ENCODE measurements around the gene NOX5. TPM values are rescaled to one million over a fixed set of nuclear protein-coding genes. Genes with fewer than 3 reads are reported as not detected.

NOX5 gene
- total RNA-seq, 1 experiment from 2014 or later, result 0.91 TPM

DNA sequence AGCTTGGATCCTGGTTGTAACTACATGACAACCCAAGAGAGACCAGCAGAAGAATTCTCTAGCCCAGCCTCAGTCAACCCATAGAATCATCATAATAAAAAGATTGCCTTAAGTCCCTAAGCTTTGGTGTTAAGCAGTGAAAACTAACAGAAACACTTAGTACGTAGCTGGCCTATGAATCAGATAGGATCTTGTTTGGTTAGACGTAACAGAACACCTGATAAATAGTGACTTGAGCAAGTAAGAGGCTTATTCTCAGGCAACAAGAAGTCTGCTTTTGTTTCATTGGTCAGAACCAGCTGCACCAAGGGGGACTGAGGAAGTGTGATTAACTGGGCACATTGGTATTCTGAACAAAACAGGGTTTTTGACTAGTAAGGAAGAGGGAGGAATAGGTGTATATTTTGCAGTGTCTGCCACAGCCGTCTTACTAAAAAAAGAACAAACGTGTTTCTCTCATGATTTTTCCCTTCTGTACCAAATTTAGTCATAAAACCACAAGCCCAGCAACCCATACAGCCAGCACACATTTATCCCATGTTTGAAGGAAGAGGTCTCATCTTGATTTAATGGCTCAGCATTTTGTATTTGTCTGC, 92.6 kb downstream of the NOX5 start:
- no peaks in the 10 kb centered on the region for H3K36me3 ChIP-seq (ENCODE audit: control insufficient read depth in 1 of 2, insufficient read depth in 2 of 2, low read length in 2 of 2)
- ATAC-seq (no peak), DNase-seq (ENCODE audit: low read depth, low spot score) (no peak)
- H2AFZ ChIP-seq (ENCODE audit: low read depth, low read length, poor library complexity, severe bottlenecking), result no peak overlapping the region
- no peaks in the 10 kb centered on the region for H3K4me1 ChIP-seq (ENCODE audit: control insufficient read depth in 1 of 2, insufficient read depth in 2 of 2, low read length in 2 of 2)
- H3K4me3 ChIP-seq (replicated peaks in 1 of 2; ENCODE audit: low read depth in 1 of 2, low read length in 2 of 2), result no peak overlapping the region
- H3K4me2 ChIP-seq (ENCODE audit: low read length), result no peak overlapping the region
- no peak overlapping the region for H3K9ac ChIP-seq (ENCODE audit: low read length)
- CTCF ChIA-PET, result no interaction called here
- H3K9me2 ChIP-seq (ENCODE audit: insufficient read depth), result no peaks in the 10 kb centered on the region
- RAD21 ChIA-PET (ENCODE audit: low non-redundant PET in 1 of 2, low total read pairs in 2 of 2, uncharacterized antibody in 2 of 2, unreplicated experiment in 2 of 2), result no interaction called here
- POLR2A ChIA-PET, result no interaction called here
- no peaks in the 10 kb centered on the region for H4K20me1 ChIP-seq (ENCODE audit: insufficient read depth)
- intact Hi-C loops (cut with micrococcal nuclease), result no loop called here
- no TSS peak for BruUV-seq (replicated peaks)
- H3K27me3 ChIP-seq (ENCODE audit: insufficient read depth, low read length), result peaks cover 15% of the 10 kb centered on the region; the same call in 1 of the 2 replicates
- H3K27ac ChIP-seq (ENCODE audit: low read depth, low read length), result no peak overlapping the region
- TF ChIP-seq CBX3 (IDR thresholded peaks at IDR 0.05; ENCODE audit: low read depth), result no peak
- TF ChIP-seq, protein P1, sequence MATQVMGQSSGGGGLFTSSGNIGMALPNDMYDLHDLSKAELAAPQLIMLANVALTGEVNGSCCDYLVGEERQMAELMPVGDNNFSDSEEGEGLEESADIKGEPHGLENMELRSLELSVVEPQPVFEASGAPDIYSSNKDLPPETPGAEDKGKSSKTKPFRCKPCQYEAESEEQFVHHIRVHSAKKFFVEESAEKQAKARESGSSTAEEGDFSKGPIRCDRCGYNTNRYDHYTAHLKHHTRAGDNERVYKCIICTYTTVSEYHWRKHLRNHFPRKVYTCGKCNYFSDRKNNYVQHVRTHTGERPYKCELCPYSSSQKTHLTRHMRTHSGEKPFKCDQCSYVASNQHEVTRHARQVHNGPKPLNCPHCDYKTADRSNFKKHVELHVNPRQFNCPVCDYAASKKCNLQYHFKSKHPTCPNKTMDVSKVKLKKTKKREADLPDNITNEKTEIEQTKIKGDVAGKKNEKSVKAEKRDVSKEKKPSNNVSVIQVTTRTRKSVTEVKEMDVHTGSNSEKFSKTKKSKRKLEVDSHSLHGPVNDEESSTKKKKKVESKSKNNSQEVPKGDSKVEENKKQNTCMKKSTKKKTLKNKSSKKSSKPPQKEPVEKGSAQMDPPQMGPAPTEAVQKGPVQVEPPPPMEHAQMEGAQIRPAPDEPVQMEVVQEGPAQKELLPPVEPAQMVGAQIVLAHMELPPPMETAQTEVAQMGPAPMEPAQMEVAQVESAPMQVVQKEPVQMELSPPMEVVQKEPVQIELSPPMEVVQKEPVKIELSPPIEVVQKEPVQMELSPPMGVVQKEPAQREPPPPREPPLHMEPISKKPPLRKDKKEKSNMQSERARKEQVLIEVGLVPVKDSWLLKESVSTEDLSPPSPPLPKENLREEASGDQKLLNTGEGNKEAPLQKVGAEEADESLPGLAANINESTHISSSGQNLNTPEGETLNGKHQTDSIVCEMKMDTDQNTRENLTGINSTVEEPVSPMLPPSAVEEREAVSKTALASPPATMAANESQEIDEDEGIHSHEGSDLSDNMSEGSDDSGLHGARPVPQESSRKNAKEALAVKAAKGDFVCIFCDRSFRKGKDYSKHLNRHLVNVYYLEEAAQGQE (IDR thresholded peaks at IDR 0.05; ENCODE audit: low read depth), result no peak
- no peaks in the 10 kb centered on the region for H3K9me3 ChIP-seq (ENCODE audit: control insufficient read depth in 1 of 2, insufficient read depth in 1 of 2, low read depth in 1 of 2, low read length in 2 of 2)
- H3K79me2 ChIP-seq (ENCODE audit: insufficient read depth, low read length), result no peaks in the 10 kb centered on the region

Other genes starting within 250 kb of the NOX5 start
- 220 TPM for gene ANP32A, start 193.8 kb upstream of the NOX5 start, total RNA-seq (2021; ENCODE audit: unreplicated experiment)
- gene SPESP1, start 84.2 kb upstream of the NOX5 start, total RNA-seq (2021; ENCODE audit: unreplicated experiment), result not detected
- 22.2 TPM for gene GLCE, start 145.9 kb downstream of the NOX5 start, total RNA-seq (2021; ENCODE audit: unreplicated experiment)